GM12801 (cell line): ENCODE measurements around the gene ZBTB7C.

ENCODE experiments used
- TF ChIP-seq, protein P1 (sequence below): IDR thresholded peaks from one replicate; pipeline ENCODE4 v1.5.1; 2011; ENCODE audit warnings: control low read depth; ENCODE audit not compliant: insufficient read length; ENCODE audit errors: extremely low read depth

The ZBTB7C gene

DNA sequence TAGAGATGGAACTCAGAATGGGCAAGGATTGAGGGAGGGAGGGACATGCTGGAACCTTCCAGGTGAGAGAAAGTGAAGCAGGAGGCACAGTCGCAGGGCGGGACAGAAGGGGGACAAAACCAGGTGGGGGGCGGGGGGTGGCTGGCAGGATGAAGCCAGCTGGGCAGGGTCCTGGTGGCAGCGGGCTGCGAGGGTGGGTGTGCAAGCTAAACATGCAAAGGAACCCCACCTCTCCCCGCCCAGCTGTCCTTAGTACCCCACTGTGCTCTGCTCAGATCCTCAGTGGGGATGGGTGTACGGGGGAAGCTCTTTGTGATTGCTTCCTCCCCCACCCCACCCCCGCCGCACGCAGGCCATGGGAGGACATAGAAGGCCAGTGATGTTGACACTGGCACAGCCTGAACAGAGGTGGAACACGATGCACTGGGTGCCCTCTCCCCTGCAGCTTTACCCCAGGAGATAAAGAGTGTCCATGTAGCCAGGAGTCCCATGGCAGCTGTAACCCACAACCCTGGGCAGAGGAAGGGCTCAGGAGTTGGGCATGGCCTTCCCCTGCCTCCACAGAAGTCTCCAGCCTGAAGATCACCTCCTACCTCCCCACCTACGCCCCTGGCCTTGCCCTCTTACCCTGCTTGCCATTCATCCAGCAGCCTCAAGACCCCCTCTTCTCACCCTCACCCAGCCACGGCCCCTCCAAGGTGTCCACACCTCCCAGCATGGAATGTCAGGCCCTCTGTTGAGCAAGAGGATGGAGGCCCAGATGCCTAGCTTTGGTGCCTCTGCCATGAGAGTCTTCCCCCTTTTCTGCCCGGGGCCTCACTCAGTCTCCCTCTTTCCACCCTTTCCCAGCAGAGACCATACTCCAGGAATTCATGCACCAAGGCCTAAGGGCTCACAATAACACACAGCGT is 206.6 kb downstream of the ZBTB7C start:
- TF ChIP-seq, protein P1, sequence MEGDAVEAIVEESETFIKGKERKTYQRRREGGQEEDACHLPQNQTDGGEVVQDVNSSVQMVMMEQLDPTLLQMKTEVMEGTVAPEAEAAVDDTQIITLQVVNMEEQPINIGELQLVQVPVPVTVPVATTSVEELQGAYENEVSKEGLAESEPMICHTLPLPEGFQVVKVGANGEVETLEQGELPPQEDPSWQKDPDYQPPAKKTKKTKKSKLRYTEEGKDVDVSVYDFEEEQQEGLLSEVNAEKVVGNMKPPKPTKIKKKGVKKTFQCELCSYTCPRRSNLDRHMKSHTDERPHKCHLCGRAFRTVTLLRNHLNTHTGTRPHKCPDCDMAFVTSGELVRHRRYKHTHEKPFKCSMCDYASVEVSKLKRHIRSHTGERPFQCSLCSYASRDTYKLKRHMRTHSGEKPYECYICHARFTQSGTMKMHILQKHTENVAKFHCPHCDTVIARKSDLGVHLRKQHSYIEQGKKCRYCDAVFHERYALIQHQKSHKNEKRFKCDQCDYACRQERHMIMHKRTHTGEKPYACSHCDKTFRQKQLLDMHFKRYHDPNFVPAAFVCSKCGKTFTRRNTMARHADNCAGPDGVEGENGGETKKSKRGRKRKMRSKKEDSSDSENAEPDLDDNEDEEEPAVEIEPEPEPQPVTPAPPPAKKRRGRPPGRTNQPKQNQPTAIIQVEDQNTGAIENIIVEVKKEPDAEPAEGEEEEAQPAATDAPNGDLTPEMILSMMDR: no peak

DNA sequence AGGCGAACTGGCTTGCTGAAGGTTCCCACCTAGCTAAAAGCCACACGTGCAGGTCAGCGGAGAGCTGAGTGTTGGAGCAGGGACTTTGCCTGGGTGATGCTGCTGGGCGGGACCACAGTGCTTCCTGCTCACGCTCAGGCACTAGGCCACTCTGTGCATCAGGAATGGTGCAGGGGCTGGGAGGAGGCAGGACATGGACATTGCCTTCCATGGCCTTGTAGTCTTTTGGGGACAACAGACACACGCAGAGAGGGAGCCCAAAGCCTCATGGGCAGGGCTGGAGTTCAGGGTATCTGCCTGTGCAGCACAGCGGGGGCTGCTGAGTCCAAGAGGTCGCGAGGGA is 207.2 kb downstream of the ZBTB7C start:
- TF ChIP-seq, protein P1: no peak

DNA sequence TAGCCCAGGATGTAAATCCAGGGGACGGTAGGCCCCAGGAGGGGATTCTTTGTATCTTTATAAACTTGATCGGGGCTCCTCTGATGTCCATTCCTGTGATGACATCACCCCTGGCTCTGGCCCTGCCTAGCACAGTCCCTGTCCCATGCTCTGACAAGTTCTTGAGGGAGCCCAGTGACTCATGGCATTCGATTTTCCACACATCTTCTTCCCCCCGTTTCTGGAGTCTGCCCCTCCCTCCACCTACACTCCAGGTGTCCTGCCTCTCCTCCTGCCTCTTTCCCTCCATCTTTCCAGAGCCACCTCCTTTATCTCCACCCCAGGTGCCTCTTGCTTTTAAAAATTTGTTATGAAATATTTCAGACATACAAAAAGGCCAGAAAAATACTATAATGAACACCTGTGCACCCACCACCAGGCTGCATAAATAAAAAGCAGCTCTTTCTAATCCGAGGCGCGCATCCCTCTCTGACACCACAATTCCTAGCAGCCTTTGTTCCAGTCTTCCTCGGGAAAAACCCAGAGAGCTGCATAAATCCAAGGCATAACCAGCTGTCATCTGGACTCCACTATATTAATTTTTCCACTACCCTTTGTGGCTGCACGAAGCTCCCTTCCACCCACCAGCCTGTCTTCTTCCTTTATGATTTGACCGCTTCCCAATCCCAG is 207.7 kb downstream of the ZBTB7C start:
- TF ChIP-seq, protein P1: no peak

DNA sequence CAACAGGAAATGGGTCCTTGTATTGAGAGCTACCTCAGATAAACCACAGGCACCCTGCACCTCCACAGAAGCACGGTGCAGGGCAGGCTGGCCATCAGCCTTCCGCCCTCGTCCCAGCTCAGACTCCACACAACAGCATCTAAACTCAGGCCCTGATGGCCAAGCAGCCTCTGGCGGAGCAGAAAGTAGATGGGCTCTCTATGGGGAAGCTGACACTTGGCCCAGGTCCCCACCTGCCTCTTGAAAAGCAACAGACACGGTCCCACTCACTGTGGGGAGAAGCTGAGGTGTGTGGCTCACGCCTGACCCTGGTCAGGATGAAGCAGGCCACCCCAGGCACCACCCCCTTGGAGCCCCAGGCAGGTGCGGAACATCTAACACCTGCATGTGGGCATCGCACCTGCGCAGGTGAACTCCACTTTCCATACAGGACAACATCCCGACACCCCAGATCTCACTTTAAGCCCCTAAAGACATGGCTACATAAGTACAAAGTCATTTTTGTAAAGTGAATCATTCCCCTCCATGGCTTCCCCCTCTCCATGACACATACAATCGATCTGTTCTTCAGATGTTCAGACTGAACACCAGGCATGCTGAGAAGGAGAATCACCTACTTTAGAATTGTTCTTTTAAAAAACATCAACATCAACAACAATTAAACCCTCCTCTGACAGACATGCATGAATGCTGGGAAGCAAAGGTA is 208.4 kb downstream of the ZBTB7C start:
- TF ChIP-seq, protein P1: no peak

DNA sequence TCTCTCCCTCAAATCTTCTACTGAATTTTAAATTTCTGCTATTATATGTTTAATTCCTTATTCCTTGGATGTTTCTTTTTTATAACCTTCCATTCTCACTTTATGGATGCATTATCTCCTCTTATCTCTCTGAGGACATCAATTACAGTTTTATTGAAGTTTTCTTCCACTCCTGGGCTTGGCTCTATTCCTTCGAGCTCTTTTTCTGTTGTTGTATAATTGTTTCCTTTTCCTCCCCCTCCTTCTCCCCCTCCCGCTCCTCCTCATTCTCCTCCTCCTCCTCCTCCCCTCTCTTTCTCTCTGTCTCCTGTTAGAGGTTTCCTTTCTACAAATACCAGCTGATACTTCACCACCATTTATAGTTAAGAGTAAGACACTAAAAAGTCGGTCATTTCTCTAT is 209.8 kb downstream of the ZBTB7C start:
- TF ChIP-seq, protein P1: no peak

DNA sequence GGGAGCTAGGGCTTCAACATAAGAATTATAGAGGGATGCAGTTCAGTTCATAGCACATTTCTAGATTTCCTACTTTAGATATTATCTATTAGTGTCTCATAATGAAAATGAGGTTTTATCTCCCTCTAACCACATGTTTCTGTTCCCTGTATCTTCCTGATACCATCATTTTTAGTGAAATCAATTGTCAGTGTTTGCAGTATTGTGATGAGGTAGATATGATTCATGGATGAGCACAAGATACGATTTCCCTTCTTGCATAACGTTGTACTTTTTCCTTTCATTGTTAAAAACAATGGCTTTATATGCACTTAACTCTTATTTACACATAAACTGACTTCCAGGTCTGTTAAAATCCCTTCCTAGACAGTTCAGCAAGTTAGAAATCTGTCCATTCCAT is 211.4 kb downstream of the ZBTB7C start:
- TF ChIP-seq, protein P1: no peak

DNA sequence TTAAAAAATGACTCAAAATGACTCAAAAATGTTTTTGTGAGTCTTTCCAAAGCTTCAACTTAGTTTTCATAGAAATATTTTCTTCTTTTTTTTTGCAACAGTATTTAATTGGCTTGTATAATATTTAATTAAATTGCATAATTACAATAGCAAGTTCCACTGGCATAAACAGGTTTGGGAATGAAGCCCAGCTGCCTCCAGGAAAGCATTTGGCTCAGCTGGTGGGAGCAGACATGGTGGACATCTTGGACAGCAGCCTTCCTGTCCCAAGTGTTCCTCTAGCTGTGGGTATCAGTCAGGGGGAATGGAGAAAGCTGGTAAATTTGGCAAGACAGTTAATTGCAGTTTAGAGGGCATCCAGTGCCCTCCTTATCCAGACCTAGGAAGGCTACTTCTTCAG is 213.4 kb downstream of the ZBTB7C start:
- TF ChIP-seq, protein P1: no peak
